ENCODE data around the gene PRKAR2B.
"Not testable (repeated sequence)": the region's sequence is repeated elsewhere in the genome, so short reads cannot be mapped to it uniquely, and the experiment has no call there.

Gene PRKAR2B

DNA sequence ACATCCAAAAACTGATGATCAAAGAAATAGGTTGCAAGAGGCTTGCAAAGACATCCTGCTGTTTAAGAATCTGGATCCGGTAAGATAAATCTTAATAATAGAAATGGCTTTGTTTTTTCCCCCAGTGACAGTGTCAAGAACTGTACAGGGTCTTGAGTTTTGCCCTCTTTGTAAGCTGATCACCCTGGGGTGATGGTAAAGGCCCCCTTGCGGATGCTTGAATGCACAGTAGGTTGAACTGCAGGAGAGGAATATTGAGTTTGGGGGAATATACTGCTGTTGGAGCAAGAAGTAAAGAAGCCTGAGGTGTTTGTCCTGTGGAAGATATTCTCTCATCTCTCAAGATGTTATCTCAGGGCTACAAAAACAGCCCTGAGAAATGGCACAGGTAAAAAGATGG is 83.7 kb downstream of the PRKAR2B start:
- DNase-seq = no peak

DNA sequence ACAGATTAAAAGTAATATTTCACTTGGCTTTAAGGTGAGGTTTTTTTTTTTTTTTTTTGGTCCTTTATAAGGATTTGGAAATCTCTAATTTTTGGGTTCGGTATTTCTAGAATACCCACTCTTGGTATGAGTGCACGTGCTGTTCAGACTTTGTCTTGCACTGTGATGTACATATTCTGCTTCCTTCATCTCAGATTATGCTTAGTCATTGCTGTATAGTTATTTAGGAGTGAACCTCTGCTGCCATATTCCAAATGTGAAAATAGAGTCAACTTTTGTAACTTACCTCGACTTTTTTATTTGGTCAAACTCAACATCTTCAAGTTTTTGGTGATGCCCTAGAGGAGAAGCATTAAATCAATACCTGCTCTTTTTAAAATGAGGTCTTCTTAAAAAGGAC is 84.2 kb downstream of the PRKAR2B start:
- DNase-seq = no peak

DNA sequence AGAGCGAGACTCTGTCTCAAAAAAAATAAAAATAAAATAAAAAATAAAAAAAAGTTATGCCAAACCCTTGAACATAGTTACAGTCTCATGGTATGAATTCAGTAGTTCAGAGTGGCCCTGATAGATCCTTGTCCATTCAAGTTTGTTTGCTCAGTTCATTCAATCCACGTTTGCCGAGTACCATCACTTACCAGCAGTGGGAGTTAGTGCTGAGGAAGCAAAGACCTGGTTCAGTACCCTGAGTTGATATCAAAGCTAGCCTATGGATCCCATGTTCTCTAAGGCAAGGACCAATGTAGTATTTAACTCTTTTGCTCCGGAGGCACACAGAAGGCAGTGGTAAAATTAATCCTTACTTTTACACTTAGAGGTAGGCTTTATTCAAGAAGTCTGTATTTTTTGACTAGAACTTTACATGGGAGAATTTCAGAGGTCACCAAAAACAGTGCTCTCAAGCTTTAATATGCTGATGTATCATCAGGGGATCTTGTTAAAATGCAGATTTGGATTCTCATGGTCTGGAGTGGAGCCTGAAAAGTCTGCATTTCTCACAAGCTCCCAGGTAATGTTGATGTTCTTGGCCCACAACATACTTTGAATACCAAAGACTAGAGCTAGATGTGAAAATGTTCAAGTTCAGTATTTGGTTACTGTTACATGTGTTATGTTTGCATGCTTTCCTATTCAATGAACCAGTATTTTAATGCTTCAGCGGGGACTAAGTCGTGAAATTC is 86.1 kb downstream of the PRKAR2B start:
- DNase-seq = no peak

DNA sequence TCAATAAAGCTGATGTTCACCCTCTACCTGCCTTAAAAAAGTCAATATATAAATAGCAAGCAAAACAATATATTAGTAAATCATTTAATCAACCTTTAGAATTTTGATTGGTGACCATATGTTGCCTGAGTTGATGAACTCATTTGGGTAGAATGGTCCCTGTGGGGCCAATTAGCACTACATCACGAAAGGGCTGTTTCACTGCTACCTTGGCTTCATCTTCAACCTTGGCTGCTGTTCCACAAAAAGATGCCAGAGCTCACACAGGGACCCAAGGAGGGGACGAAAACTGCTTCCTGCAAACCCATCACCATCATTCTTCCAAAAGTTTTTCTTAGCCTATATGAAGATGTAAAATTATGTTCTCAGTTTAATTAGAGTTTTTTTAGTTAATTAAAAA is 88.9 kb downstream of the PRKAR2B start:
- DNase-seq = no peak

DNA sequence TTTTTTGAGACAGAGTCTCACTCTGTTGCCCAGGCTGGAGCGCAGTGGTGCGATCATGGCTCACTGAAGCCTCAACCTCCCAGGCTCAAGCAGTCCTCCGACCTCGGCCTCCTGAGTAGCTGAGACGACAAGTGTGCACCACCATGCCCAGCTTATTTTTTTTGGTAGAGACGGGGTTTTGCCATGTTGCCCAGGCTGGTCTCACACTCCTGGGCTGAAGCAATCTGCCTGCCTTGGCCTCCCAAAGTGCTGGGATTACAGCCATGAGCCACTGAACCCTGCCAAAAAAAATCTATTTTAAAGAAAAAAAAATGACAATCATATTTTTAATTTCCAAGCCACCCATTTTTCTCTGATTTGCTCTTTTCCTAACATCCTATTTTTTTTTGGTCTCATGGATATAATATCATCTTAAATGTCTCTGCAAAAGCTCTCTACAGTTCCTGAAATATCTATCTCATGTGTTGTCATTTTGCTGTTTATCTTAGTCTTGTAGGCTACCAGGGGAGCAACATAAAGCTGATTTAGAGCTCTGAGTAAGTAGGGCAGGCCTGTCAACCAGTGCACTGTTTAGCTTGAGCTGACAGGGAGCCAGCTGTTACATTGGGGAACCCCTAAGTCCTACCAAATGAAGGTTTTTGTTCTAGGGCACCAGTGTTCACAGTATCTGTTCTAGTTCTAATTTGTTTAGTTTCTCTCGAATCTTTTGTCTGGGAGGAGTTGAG is 94.4 kb downstream of the PRKAR2B start:
- DNase-seq = no peak

DNA sequence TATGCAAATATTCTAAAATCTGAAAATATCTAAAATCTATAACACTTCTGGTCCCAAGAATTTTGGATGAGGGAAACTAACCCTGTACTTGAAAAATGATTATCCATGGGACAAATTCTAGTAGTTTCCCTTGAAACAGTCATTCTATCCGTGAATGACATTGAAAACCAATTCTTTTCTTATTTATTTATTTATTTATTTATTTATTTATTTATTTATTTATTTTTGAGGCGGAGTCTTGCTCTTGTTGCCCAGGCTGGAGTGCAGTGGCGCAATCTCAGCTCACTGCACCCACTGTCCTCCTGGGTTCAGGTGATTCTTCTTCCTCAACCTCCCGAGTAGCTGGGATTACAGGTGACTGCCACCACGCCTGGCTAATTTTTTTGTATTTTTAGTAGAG is 99.4 kb downstream of the PRKAR2B start:
- not testable (repeated sequence) for DNase-seq

DNA sequence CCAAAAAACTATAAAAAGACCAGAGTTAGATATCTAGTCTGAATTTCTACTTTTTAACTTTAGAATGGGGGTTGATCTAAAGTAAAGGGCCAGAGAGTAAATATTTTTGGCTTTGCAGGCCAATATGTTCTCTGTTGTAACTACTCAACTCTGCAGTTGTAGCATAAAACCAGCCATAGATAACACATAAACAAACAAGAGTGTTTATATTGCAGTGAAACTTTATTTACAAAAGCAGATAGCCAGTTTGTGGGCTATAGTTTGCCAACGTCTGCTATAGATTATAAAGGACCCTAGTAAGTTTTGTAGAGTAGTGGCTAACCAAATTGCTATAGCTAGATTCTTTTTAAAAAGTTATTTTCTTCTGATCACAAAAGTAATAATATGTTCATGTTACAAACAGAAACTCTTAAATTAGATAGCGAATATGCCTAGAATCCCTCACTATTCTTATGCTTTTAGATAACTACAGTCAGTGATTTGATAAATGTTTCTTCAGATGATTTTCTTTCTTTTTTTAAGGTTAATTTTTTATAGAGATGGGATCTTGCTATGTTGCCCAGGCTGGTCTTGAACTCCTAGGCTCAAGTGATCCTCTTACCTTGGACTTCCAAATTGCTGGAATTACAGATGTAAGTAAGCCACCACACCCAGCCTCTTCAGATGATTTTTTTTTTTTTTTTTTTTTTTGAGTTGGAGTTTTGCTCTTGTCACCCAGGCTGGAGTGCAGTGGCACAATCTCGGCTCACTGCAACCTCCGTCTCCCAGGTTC is 100.7 kb downstream of the PRKAR2B start:
- DNase-seq = no peak

DNA sequence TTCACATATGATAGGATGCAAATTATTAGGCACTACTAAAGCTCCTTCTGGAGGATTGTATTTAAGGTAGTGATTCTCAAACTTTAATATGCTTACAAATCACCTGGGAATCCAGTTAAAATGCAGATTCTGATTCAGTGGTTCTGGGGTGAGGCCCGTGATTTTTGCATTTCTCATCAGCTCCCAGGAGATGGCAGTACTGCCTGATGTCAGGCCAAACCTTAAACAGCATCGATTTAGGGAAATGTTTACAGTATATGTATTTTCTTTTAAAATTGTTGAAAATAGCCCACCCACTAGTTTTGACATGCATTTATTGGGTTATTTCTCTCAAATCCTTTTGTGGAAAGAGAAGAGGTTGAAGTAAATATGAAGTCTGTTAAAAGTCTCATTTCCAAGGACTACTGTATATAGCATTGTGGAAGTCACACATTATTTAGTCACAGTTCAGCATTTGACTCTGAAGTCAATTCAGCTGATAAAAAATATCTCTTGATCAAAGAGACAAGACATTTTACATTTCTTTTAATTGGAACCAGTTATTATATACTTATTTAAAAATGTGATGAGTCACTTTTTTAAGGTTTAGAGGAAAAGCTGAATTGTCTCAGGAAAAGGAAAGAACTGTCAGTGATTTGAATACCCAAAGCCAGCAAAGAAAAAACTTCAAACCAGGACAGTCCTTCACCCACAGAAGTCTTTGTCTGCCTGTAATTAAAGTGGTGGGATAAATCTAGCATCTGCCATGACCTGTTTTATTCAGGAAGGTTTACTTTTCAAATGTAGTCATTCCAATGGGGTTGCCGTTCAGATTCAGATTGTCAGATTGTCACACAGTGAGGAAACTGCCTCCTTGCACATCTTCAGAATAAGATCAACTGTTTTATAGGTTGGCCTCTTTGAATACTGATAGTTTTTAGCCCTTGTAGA is 103.2 kb downstream of the PRKAR2B start:
- DNase-seq = no peak

DNA sequence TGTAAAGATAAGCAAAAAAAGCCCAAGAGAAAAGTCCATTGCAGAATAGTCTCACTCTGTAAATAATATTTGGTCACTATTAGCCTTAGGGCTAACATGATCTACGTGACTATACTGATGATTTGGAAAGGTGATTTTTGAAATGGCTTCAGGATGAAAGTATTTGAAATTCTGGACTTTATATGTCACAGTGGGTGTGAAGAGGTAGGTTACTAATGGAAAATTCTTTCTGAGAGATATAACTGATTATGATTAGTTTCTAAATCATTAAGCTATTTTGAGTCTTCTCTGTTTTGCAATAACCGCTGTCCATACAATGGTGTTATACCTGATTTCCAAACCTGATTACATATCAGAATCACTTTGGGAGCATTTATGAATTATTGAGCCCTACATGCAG is 104.2 kb downstream of the PRKAR2B start:
- DNase-seq = no peak

DNA sequence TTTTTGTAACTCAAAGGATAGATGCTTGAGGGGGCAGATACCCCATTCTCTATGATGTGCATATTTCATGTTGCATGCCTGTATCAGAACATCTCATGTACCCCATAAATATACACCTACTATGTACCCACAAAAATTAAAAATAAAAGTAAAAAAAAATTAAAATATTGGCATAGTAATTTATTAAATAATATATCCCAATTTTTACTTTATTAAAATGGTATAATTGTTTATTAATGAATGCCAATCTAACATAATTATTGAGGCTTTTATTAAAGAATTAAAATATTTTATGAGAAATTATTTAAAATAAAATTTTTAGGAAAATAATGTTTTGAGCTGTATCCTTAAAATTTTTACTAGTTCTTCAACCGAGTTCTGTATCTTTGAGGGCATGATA is 105.4 kb downstream of the PRKAR2B start:
- DNase-seq = no peak

DNA sequence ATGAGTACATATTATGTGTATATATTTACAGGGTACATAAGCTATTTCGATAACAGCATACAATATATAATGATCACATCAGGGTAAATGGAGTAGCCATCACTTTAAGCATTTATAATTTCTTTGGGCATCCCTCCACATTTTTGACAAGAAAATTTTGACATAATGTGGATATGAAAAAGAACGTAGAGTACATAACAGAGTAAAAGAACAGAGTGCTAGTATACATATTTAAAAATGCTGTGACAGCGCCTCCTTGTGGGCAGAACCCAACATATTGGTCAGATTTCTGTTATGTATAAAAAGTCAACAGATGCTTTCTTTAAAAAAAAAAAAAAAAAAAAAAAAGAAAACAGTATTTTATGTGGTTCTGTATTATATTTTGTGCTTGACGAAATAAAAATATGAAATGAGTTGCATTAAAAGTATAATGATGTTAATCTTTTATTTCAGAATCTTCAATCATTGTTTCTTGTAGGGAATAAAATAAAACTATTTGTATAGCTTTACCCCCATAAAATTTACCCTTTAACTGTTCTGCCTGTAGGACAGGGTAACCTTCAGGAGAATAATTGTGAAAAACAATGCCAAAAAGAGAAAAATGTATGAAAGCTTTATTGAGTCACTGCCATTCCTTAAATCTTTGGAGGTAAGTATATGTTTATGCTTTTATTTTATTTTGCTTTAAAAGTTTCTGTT is 106.0 kb downstream of the PRKAR2B start:
- DNase-seq = peak; percentile 71

DNA sequence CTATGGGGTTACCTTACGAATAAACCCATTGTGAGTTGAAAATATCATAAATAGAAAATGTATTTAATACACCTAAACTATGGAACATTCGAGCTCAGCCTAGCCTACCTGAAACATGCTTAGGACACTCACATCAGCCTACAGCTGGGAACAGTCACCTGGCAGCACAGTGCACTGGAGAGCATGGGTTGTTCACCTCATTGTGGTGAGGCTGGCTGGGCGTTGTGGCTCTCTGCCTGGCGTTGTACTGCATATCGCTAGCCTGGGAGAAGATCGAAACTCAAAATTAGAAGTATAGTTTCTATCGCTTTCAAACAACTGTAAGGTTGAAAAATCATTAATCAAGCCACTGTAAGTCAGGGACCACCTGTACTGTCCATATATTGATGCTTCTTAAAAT is 107.0 kb downstream of the PRKAR2B start:
- DNase-seq = no peak

DNA sequence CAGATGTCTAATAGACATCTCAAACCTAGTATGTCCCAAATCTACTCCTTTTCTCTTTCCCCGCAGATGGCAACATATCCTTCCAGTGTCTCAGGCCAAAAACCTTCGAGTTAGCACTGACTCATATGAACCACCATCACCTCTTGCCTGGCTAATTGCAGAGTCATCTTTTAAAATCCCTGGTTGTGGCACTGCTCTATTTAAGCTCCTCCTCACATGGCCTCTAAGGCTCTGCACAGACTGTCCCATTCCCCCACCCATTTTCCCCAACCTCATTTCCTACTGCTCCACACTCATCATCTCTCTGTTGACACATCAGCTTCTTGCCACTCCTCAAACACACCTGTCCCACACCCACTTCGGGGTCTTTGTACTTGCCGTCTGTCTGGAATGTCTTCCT is 107.5 kb downstream of the PRKAR2B start:
- DNase-seq = no peak

DNA sequence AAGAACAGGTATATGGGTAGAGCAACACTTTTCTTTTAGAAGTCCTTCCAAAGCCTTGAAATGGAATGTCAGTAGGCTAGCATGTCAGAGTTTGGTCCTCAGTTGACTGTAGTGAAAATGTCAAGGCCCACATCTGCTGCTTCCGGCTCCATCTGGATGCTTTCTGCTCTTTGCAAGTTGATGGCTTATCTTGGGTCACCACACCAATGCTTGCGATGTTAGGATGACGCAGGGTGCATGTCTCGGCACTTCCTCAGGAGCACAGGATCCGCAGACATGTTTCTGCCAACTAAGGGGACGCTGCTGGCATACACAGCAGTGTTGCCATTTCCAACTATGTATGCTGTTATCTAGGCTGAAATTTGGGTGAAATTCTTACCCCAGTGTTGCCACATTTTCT is 110.3 kb downstream of the PRKAR2B start:
- no peak for DNase-seq

DNA sequence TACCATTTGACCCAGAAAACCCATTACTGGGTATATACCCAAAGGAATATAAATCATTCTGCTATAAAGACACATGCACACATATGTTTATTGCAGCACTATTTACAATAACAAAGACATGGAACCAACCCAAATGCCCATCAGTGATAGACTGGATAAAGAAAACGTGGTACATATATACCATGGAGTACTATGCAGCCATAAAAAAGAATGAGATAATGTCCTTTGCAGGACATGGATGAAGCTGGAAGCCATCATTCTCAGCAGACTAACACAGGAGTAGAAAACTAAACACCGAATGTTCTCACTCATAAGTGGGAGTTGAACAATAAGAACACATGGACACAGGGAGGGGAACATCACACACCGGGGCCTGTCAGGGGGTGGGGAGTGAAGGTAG is 111.2 kb downstream of the PRKAR2B start:
- DNase-seq = not testable (repeated sequence)

DNA sequence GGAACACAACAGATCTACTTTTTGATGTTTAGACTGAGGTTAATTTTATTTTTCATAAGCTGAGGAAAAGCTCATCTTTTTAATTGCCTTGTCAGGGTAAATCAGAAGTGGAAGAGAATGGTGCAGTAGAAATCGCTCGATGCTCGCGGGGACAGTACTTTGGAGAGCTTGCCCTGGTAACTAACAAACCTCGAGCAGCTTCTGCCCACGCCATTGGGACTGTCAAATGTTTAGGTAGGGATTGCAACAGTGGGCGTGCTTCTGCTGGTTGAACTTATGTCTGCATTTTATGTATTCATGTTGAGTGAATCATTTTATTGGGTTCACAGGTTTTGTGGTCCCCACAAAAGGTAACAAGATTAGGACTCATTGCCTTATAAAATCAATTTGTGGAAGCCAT is 112.6 kb downstream of the PRKAR2B start:
- no peak for DNase-seq

DNA sequence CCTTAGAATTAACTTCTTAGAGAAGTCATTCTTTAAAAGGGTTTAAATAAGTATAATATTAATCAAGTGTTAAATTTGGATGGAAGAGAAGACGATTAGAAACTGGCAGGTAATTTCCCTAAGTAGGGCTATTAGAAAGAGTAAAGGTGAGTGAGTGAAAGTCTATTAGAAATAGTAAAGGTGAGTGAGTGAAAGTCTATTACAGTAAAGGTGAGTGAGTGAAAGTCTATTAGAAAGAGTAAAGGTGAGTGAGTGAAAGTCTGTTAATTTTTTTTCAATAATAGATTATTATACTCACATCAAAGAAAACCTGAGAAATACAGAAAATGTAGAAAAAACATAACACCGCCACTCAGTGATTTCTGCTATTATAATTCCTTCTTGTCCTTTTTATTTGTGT is 113.5 kb downstream of the PRKAR2B start:
- no peak for DNase-seq

DNA sequence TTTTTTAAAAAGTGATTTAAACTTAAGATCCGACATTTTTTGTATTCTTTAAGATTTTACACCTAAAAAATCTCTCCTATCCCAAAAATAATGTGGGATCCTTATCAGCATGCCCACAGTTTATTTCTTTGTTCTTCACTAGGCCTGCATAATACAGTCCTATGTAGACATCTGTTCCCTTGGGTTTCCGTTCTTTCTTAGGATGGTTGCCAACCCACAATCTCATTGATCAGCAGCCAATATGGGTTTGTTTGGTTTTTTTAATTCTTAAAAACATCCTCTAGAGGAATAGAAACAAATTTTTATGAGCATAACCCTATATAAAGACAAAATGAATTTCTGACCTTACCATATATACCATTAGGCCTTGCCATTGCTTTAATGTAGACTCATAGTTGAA is 115.9 kb downstream of the PRKAR2B start:
- DNase-seq = no peak

DNA sequence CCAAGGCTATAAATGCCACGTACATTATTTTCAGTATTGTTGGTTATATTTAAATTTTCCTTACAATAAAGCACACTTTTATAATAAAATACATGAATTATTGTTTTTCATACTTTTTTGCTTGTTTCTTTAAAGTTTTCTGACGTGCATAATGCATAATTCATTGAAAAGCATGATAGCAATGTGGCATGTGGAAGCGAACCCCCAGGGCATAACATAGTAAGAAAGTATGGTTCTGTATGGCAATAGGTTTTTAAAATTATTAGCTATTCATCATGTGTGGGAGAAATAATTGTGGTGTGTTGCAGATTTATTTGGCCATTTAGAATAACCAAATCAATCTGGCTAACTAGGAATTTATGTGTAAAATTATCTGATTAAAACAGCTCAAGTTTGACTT is 116.9 kb downstream of the PRKAR2B start:
- no peak for DNase-seq

DNA sequence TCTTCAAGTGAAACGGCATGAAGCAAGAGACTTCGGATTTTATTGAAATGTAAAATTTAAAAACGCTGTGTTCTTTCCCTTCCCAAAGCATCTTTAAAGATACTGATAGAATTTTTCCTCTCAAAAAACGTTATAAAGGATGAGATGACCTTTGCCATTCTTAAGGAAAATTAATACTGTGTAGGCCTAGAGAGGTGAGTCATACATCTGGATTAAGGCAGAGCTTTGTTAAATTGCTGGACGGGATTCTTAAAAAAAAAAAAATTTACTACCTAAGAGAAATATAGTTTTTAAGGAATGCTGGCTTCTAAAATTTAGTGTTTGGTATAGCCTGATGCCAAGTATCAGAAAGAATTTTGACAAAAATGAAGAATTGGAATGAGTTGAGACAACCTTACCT is 118.0 kb downstream of the PRKAR2B start:
- DNase-seq = no peak

DNA sequence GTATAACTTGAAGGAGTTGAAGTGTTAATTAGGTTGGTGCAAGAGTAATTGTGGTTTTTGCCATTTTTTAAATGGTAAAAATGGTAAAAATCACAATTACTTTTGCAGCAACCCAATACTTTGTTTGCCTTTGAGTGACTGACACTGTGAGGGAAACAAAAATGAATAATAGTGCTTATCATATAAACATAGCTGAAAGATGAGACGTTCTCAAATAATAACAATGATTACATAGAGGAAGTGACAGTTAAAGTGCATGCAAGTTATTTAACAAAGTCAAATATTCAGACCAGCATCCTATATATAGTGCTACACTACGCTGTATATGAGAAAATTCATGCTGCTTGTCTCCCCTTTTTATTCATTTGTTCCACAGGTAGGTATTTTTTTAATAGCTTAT is 119.6 kb downstream of the PRKAR2B start:
- DNase-seq = no peak

DNA sequence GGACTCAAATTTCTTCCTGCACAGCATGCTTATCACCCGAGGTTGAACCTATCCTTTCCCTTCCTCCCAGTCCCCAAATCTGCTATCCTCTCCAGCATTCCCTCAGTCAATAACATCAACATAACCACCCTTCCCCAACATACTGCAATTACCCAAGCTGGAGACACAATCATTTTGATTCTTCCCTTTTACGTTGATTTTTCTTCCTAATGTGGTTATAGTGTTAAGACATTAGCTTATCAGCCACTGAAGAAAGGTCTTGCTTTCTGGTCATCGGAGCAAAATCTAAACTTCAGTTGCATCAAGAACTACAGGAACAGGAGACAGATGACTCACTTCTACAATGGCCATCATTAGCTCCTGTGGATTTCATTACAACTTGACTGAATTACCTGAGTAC is 120.8 kb downstream of the PRKAR2B start:
- no peak for DNase-seq
